Muscle layer of duodenum (tissue), 2 donors: ENCODE measurements around the gene SLC2A9.

Experiments
- H3K27ac ChIP-seq: one replicate; pipeline ENCODE4 v1.7.0; 2013; ENCODE audit warnings: mild to moderate bottlenecking, low read length
- H3K27me3 ChIP-seq: one replicate; pipeline ENCODE4 v1.7.0; 2013; ENCODE audit warnings: low read depth, mild to moderate bottlenecking, control low read depth, low read length
- H3K36me3 ChIP-seq, 2 donors: one replicate each; pipeline ENCODE4 v1.7.0; 2013; ENCODE audit warnings: low read length in 2 of 2, control low read depth in 1 of 2, mild to moderate bottlenecking in 1 of 2; ENCODE audit not compliant: insufficient read depth in 2 of 2, control insufficient read depth in 1 of 2
- H3K4me1 ChIP-seq, 2 donors: one replicate each; pipeline ENCODE4 v1.7.0; 2013; ENCODE audit warnings: low read length in 2 of 2, mild to moderate bottlenecking in 2 of 2, control low read depth in 1 of 2, moderate library complexity in 1 of 2; ENCODE audit not compliant: insufficient read depth in 2 of 2, control insufficient read depth in 1 of 2
- H3K4me3 ChIP-seq, 2 donors: one replicate each; pipeline ENCODE4 v1.7.0; 2013; ENCODE audit warnings: low read length in 2 of 2, low read depth in 1 of 2, mild to moderate bottlenecking in 1 of 2
- H3K9me3 ChIP-seq, 2 donors: one replicate each; pipeline ENCODE4 v1.7.0; 2013; ENCODE audit warnings: low read length in 2 of 2, control low read depth in 1 of 2, mild to moderate bottlenecking in 1 of 2; ENCODE audit not compliant: control insufficient read depth in 1 of 2
- donor health status: healthy.

Gene SLC2A9

GRCh38 chr4:10040049-10040892 lies 19.0 kb upstream of the SLC2A9 start:
- H3K4me1 ChIP-seq = no peaks in the 10 kb centered on the region
- no peak overlapping the region for H3K4me3 ChIP-seq
- H3K9me3 ChIP-seq = peaks cover 5% of the 10 kb centered on the region in 2 donors
- no peaks in the 10 kb centered on the region for H3K27me3 ChIP-seq
- H3K36me3 ChIP-seq = no peaks in the 10 kb centered on the region
- no peak overlapping the region for H3K27ac ChIP-seq

DNA sequence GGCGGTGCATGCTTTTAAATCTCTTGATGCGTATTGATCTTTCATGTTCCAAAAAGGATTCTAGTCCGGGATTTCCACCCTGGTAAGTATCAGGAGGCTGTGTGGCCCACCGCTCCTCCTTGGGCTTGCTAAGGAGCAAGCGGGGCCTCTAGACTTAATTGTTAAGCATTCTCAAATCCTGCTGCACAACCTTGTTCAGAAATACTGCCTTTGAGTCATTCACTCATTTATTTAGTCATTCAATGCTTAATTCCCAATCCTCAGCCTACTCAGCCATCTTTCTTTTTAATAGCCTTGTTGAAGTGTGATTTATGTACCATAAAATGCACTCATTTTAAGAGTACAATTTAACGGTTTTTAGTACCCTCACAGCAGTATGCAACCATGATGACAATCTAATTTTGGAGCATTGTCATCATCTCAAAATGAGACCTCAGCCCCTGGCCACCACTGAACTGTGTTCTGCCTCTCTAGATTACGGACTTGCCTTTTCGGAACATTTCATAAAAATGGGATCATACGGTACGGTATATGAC lies 15.6 kb upstream of the SLC2A9 start:
- no peaks in the 10 kb centered on the region for H3K9me3 ChIP-seq
- H3K4me1 ChIP-seq = peaks cover 8 to 12% of the 10 kb centered on the region in 2 donors
- H3K4me3 ChIP-seq = no peak overlapping the region
- no peaks in the 10 kb centered on the region for H3K27me3 ChIP-seq
- H3K27ac ChIP-seq = no peak overlapping the region
- no peaks in the 10 kb centered on the region for H3K36me3 ChIP-seq

DNA sequence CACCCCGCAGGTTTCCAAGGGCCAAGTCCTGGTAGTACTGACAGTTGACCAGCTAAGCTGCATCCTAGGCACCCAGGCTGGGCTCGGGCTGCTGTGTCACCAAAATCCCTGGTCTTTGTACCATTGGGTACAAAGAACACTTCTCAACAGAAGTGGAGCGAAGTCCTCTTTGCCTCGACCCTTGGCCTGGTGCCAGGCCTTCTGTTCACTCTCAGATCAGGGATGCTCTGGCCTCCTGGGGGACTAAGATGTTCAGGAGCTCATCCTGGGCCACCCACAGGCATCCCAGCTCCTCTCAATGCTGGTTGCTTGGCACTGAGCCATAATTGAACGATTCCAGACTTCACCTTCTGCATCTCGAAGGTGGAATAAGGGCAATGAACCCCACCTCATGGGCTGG lies 13.8 kb upstream of the SLC2A9 start:
- no peaks in the 10 kb centered on the region for H3K9me3 ChIP-seq
- no peak overlapping the region for H3K27ac ChIP-seq

DNA sequence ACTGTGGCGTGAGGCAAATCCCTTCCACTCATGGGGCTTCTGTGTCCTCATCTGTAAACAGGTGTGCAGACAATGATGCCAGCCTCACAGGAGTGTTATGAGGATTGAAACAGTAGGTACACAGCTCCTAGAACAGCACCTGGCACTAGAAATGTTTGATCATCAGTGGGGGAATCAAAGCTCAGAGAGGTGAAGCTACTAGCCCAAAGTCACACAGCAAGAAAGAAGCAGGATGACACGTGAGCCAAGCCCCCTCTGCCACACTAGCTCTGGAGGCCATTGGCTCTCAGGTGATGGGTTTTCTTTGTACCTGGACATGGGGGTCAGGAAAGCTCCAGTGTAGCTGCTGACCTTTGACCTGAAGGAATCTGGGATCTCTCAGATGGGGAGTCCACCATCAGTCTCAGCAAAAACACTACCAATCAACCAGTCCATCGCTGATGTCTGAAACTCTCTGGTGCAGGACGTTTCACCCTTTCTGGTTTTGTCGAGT lies 13.4 kb upstream of the SLC2A9 start:
- H3K27ac ChIP-seq = no peak overlapping the region
- H3K4me3 ChIP-seq = no peak overlapping the region
- no peaks in the 10 kb centered on the region for H3K9me3 ChIP-seq
- H3K4me1 ChIP-seq = peaks cover 8 to 13% of the 10 kb centered on the region in 2 donors
- H3K36me3 ChIP-seq = no peaks in the 10 kb centered on the region
- H3K27me3 ChIP-seq = no peaks in the 10 kb centered on the region

More for the DNA sequence above, 13.8 kb upstream of the SLC2A9 start:
- no peaks in the 10 kb centered on the region for H3K27me3 ChIP-seq
- H3K4me1 ChIP-seq = peaks cover 8 to 13% of the 10 kb centered on the region in 2 donors
- no peaks in the 10 kb centered on the region for H3K36me3 ChIP-seq
- no peak overlapping the region for H3K4me3 ChIP-seq

- Histone ChIP-seq H3K4me3 (no peak overlapping the region), H3K27me3 (no peaks in the 10 kb centered on the region), H3K27ac (peak overlapping the region; percentile 35), H3K9me3 (no peaks in the 10 kb centered on the region), H3K36me3 (no peaks in the 10 kb centered on the region), H3K4me1 (peaks cover 8 to 13% of the 10 kb centered on the region in 2 donors)
Observed at GRCh38 chr4:10034136-10034535, 12.8 kb upstream of the SLC2A9 start.

DNA sequence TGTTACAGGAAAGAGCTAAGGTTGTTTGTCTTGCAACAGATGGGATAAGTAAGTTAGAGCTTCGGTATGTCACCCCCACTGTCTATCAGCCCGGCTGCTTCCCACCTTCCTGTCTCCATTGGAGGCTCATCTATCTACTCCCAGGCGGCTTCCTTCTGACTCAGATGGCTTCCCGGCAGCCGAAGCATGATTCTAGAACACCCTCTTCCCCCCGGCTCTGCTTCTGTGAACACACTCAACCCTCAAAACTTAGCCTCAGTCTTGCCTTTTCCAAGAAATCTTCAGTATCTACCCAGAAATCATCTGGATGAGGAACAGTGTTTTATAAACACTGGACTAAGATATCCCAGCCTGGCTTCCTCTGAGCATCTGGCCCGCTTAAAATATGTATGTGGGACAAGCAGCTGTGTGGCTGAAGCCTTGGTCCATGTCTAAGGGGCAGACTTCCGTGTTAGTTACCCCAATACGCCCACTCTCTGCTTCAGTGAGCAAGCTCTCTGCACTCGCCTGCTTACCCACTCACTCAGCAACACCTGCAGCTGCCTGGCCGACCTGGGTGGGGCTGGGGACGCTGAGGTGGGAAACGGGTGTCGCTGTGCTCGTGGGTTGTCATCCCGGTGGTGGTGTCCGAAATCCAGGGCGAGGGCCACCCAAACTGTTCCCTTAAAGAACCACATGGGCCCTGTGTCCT lies 12.0 kb upstream of the SLC2A9 start:
- no peaks in the 10 kb centered on the region for H3K36me3 ChIP-seq
- H3K4me1 ChIP-seq = peaks cover 8 to 13% of the 10 kb centered on the region in 2 donors
- H3K9me3 ChIP-seq = no peaks in the 10 kb centered on the region
- no peaks in the 10 kb centered on the region for H3K27me3 ChIP-seq
- H3K4me3 ChIP-seq = no peak overlapping the region
- H3K27ac ChIP-seq = peak overlapping the region; percentile 35

GRCh38 chr4:10032625-10033024 lies 11.3 kb upstream of the SLC2A9 start:
- H3K27ac ChIP-seq = peak overlapping the region; percentile 35
- no peaks in the 10 kb centered on the region for H3K9me3 ChIP-seq
- H3K27me3 ChIP-seq = no peaks in the 10 kb centered on the region
- H3K4me1 ChIP-seq = peaks cover 8 to 13% of the 10 kb centered on the region in 2 donors
- no peaks in the 10 kb centered on the region for H3K36me3 ChIP-seq
- H3K4me3 ChIP-seq = no peak overlapping the region

- Histone ChIP-seq H3K9me3 (no peaks in the 10 kb centered on the region), H3K4me1 (peaks cover 8 to 13% of the 10 kb centered on the region in 2 donors), H3K4me3 (no peak overlapping the region), H3K36me3 (no peaks in the 10 kb centered on the region), H3K27me3 (no peaks in the 10 kb centered on the region), H3K27ac (peak overlapping the region; percentile 27)
Observed at GRCh38 chr4:10031668-10032590, 10.6 kb upstream of the SLC2A9 start.

DNA sequence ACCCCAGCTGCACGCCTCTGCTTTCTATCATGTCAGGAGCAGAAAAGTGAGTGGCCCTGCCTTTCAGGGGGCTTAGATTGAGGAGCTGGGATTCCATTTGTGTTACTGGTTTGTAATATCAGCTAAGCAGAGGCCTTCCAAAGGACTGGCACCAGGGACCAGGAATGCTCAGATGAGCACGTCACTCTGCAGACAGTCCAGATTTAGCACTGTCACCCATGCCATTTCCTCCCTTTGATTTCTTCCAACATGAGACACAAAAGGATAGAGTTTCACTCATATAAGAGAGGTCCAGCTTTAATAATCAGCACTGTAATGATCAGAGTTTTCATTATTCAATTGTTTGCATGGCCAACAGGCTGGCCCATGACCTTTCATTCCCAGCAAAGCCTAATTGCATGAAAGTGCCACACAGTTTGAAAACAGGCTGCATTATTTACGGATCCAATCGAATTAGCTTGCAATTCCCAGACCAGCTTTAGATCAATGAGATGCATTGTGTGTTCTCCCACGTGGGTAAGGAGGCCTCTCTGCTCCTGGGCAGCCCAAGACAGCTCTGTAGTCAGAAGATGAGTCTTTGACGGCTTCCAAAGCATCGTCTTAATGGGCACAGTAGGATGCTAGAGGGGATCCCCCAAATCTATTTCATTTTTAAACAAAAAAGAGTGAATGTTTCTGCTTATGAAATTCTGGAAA lies 9.8 kb upstream of the SLC2A9 start:
- Histone ChIP-seq H3K27me3 (no peaks in the 10 kb centered on the region), H3K36me3 (no peaks in the 10 kb centered on the region), H3K4me3 (no peak overlapping the region), H3K9me3 (no peaks in the 10 kb centered on the region), H3K27ac (no peak overlapping the region), H3K4me1 (peaks cover 8 to 13% of the 10 kb centered on the region in 2 donors)

GRCh38 chr4:10029403-10029802 lies 8.1 kb upstream of the SLC2A9 start:
- no peak overlapping the region for H3K4me3 ChIP-seq
- peaks cover 8 to 13% of the 10 kb centered on the region in 2 donors for H3K4me1 ChIP-seq
- H3K9me3 ChIP-seq = no peaks in the 10 kb centered on the region

More at GRCh38 chr4:10029403-10029802, 8.1 kb upstream of the SLC2A9 start:
- no peak overlapping the region for H3K27ac ChIP-seq
- H3K27me3 ChIP-seq = no peaks in the 10 kb centered on the region
- no peaks in the 10 kb centered on the region for H3K36me3 ChIP-seq
